ENCODE results near the gene MORC1. TPM values are rescaled to one million over a fixed set of nuclear protein-coding genes. Genes with fewer than 3 reads are reported as not detected.

The MORC1 gene
- total RNA-seq, 1 donor from 2014 or later, result not detected

GRCh38 chr3:108953700-108954099 is 164.2 kb downstream of the MORC1 start, which contains the start of gene GUCA1C:
GUCA1C (minus strand) TSS chr3:108953879; CDS start chr3:108953762, 117 bp downstream.
- intact Hi-C loops (cut with micrococcal nuclease), result no loop called here
- ATAC-seq, result no peak
- DNase-seq, result no peak

- ATAC-seq (no peak), DNase-seq (no peak)
- intact Hi-C loops (cut with micrococcal nuclease), result no loop called here
Observed at GRCh38 chr3:108953210-108953609, 164.7 kb downstream of the MORC1 start.

- intact Hi-C loops (cut with micrococcal nuclease), result no loop called here
- DNase-seq, result no peak
- ATAC-seq, result no peak
Observed at GRCh38 chr3:108951820-108952501, 166.0 kb downstream of the MORC1 start.

GRCh38 chr3:108947855-108948254 is 170.1 kb downstream of the MORC1 start:
- intact Hi-C loops (cut with micrococcal nuclease), result no loop called here
- no peak for DNase-seq
- no peak for ATAC-seq

- ATAC-seq (no peak), DNase-seq (no peak)
- intact Hi-C loops (cut with micrococcal nuclease), result no loop called here
Observed at GRCh38 chr3:108946292-108947285, 171.3 kb downstream of the MORC1 start.

- DNase-seq (no peak), ATAC-seq (no peak)
- intact Hi-C loops (cut with micrococcal nuclease), result no loop called here
Observed at GRCh38 chr3:108940568-108941263, 177.2 kb downstream of the MORC1 start.

- intact Hi-C loops (cut with micrococcal nuclease), result no loop called here
- ATAC-seq (peak; percentile 73), DNase-seq (no peak)
Observed at GRCh38 chr3:108940166-108940565, 177.8 kb downstream of the MORC1 start.

GRCh38 chr3:108936924-108937689 is 180.8 kb downstream of the MORC1 start:
- DNase-seq (no peak), ATAC-seq (peak; percentile 75)
- intact Hi-C loops (cut with micrococcal nuclease), result no loop called here

- no peak for DNase-seq
- intact Hi-C loops (cut with micrococcal nuclease), result no loop called here
- ATAC-seq, result no peak
Observed at GRCh38 chr3:108931035-108931434, 186.9 kb downstream of the MORC1 start.

GRCh38 chr3:108918866-108919265 is 199.1 kb downstream of the MORC1 start:
- DNase-seq (no peak), ATAC-seq (no peak)
- intact Hi-C loops (cut with micrococcal nuclease), result loop anchor here (10.0 kb wide), 1 partner anchor 254 kb away; no protein-coding TSS in a partner anchor

GRCh38 chr3:108914774-108915641 is 202.9 kb downstream of the MORC1 start:
- intact Hi-C loops (cut with micrococcal nuclease), result loop anchor here (10.0 kb wide), 1 partner anchor 250 kb away; no protein-coding TSS in a partner anchor
- DNase-seq (no peak), ATAC-seq (peak; percentile 35)

GRCh38 chr3:108909799-108910198 is 208.1 kb downstream of the MORC1 start:
- no peak for ATAC-seq
- no peak for DNase-seq
- intact Hi-C loops (cut with micrococcal nuclease), result loop anchor here (10.0 kb wide), 1 partner anchor 245 kb away; no protein-coding TSS in a partner anchor

Other genes with a start within 250 kb of the MORC1 start
- 1.8 TPM for gene GUCA1C, start 164.3 kb downstream of the MORC1 start, total RNA-seq
- not detected for gene C3orf85, start 18.6 kb upstream of the MORC1 start, total RNA-seq
- gene DPPA2, start 198.4 kb upstream of the MORC1 start, total RNA-seq, result not detected
- not detected for gene DPPA4, start 219.4 kb upstream of the MORC1 start, total RNA-seq